Non-pigmented ciliary epithelial cell (primary cell): ENCODE measurements around the gene ARMS2.

ENCODE experiments used
- DNase-seq: peaks from one replicate; pipeline ENCODE4 v3.0.0-alpha.2; 2010; ENCODE audit warnings: low read depth

Gene ARMS2

DNA sequence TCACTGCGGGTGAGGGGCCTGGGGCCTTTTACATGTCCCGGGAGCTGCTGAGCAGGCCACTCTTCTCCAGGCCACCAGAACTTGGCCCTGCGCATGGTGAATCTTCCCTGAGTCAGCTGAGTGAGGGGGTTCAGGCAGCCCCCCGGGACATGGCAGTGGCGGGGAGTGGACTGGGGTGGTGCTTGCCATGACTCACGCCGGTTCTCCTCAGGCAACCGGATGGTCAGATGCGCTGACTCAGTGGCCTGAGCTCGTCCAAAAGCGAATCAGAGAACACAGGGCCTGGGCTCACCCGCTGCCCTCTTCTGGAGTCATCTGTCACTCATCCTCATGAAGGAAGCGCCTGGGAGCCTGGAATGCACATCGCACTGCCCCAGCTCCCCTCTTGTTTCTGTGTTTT, 40.4 kb downstream of the ARMS2 start:
- DNase-seq: peak; percentile 50

GRCh38 chr10:122495406-122496340, 41.2 kb downstream of the ARMS2 start:
- DNase-seq: no peak

DNA sequence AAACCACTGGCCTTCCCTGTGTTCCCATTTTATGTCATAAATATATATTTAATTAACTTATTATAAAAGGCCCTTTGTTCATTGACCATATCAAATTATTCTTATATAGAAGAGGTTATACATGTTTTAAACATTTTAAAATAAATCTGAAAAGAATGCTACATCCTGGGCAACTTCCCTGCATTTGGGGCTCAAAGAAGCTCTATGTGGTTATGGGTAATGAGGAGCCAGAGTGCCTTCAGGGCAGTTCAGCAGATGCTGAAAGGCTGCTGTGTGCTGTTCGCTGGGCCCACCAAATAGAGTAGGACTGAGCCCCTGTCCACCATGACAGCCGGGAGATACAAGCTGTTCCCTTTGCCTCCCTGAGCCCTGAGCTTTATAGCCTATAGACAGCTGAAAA, 42.8 kb downstream of the ARMS2 start:
- DNase-seq: no peak

DNA sequence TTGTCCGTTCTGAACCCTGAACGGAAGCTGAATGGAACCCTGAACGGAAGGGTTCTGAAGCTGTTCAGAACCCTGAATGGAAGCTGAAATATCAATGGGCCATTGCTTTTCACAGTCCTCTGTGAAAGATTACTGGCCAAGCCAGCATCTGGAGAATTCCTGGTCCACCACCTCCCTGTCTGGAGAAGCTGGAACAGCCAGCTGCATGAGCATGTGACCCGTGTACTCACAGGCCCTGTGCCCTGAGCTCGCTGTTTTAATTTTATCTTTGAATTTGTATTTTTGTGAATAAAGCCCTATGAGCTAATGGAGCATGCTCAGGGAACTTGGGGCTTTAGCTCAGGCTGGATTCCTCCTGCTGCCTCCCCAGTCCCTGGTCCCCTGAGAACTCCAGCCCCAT, 44.1 kb downstream of the ARMS2 start:
- no peak for DNase-seq

GRCh38 chr10:122499012-122499411, 44.6 kb downstream of the ARMS2 start:
- no peak for DNase-seq

GRCh38 chr10:122499491-122499941, 45.1 kb downstream of the ARMS2 start:
- DNase-seq: no peak

- no peak for DNase-seq
These were observed 45.7 kb downstream of the ARMS2 start for GRCh38 chr10:122500194-122500593.

DNA sequence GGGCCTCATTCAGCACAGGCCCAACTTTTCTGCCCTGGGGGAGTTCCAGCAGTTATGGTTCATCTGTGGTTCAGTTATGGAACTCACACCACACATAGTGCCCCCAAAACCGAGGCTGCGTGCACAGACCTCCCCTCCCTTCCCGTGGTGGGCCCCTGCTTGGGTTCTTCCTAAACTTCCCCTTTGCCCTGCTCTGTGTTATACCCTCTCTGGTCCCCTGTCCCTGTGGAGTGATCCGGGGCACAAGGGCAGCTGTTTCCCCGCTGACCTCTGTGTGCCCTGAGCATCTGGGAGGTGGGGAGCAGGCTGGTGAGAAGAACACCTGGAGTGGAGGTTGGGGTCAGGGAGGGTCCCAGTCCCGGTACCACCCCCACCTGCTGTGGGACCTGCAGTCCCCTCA, 46.3 kb downstream of the ARMS2 start:
- DNase-seq: no peak

GRCh38 chr10:122503012-122503411, 48.6 kb downstream of the ARMS2 start:
- no peak for DNase-seq

DNA sequence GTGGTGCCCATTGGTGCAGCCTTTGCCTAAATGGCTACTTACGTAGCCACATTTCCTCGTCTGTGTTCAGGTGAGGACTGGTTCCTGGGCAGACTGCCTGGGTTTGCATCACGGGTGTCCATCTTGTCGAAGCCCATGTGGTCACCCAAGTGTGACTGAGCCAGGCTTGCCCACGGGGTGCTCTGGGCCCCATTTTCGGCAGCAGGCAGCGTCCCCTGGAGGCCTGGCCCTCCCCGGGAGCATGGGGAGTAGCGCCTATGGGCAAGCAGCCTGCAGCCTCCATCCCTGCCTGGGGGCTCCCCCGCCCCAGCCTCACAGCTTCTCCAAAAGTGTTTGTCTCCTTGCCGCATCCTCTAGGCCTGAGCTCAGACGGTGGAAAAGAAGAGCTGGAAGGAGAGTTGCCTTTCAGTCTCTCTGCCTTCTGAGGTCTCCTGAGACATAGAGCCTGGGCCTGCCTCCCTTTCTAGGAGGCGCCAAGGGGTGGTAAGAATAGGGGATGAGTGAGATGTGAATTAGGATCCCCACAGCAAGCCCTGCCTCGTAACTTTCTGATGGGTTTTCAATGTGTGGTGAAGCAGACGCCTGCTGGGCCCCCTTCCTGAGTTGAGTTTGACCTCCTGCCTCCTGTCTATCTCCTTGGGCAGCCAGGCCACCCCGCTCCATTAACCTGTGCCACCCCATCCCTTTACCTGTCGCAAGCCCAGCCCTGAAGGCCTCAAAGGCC, 49.6 kb downstream of the ARMS2 start:
- no peak for DNase-seq

DNA sequence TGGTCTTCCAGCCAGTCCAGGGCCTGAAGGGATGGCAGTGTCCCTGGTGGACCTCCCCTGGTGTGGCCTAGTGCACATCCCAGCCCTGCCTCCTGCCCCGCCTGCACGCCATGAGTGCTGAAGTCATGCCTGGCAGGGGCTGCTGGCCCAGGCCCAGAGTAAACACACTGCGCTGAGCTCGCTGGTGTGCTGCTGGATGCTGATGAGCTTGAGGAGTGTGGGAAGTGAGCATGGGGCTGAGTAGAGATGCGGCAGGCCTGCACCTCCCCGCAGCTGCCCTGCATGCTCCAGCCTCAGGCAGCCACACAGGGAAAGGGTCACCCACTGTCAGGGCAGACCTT, 50.1 kb downstream of the ARMS2 start:
- peak; percentile 63 for DNase-seq

DNA sequence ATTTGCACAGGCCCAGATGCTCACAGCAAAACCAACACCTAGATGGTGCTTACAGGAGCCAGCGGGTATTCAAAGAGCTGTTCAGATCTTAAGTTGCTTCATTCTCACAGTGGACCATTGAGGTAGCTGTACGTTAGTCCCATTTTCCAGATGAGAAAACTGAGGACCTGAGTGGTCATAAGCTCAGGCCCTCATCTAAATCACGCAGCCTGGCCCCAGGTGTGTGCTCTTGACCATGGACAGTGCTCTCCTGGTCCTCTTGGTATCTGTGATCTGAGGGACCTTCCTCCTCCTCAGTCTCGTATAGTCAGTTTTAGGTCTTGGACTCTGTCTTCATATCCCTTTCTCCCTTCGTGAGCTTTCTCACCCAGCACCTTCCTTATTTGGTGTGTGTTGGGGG, 50.6 kb downstream of the ARMS2 start:
- DNase-seq: no peak

GRCh38 chr10:122505885-122506645, 51.6 kb downstream of the ARMS2 start:
- DNase-seq: no peak
